GM21367 (cell line): ENCODE results near the gene TPPP.
"Not testable (repeated sequence)": the region's sequence is repeated elsewhere in the genome, so short reads cannot be mapped to it uniquely, and the experiment has no call there.

Experiments used
- ATAC-seq: cut with Tn5 transposase; IDR thresholded peaks from one replicate; pipeline ENCODE4 v1.9.1; 2021; ENCODE audit not compliant: unreplicated experiment

The TPPP gene

GRCh38 chr5:695475-695874 lies 2.3 kb upstream of the TPPP start:
- not testable (repeated sequence) for ATAC-seq

DNA sequence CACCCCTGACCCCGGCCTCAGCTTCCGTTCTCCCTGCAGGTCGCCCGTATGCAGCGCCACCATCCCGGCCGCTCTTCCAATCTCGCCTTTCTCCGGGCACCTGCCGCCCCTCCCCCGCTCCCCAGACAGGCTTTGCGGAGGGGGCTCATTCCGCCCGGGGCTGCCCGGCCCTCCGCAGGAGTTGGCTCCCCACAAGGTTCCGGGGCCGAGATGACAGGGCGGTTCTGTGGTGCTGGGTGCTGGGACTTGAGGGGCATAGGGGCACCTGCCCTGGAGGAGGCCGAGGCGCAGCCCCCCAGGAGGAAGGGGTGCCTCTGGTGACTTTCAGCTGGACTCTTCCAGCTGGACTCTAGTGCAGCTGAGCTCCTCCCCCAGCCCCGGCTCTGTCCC lies 885 bp upstream of the TPPP start:
- ATAC-seq: not testable (repeated sequence)

DNA sequence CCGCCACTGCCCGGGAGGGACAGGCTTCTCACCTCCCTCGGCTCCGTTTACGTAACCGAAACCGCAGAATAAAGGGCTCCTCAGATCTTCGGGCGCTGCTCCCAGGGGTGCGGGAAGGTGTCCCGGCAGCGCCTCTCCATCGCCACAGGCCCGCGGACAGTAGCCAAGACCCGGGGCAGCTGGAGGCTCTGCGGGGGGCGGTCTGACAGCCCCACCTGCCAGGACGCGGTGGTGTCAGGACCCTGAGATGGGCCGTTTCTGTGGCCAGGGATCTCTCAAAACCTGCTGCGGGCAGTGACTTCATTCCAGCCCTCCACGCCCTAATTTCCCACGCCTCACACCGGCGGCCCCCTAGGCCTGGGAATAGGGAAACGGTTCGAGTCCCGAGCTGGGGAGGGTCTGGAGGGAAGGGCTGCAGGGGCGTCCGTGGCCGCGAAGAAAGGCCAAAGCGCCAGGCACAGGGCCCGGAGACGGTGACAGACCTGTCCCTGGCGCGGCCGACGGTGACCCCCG lies 567 bp downstream of the TPPP start:
- not testable (repeated sequence) for ATAC-seq

DNA sequence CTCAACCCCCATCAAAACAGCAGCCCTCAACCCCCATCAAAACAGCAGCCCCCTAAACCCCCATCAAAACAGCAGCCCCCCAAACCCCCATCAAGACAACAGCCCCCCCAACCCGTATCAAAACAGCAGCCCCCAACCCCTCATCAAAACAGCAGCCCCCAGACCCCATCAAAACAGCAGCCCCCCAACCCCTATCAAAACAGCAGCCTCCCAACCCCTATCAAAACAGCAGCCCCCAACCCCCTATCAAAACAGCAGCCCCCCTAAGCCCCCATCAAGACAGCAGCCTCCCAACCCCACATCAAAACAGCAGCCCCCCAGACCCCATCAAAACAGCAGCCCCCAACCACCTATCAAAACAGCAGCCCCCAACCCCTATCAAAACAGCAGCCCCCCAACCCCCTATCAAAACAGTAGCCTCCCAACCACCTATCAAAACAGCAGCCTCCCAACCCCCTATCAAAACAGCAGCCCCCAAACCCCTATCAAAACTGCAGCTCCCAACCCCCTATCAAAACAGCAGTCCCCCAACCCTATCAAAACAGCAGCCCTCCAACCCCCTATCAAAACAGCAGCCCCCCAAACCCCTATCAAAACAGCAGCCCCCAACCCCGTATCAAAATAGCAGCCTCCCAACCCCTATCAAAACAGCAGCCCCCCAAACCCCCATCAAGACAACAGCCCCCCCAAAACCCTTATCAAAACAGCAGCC lies 1.2 kb downstream of the TPPP start:
- ATAC-seq: no peak

GRCh38 chr5:691049-691448 lies 2.1 kb downstream of the TPPP start:
- not testable (repeated sequence) for ATAC-seq

- not testable (repeated sequence) for ATAC-seq
Measured at GRCh38 chr5:690293-690692, 2.9 kb downstream of the TPPP start.

DNA sequence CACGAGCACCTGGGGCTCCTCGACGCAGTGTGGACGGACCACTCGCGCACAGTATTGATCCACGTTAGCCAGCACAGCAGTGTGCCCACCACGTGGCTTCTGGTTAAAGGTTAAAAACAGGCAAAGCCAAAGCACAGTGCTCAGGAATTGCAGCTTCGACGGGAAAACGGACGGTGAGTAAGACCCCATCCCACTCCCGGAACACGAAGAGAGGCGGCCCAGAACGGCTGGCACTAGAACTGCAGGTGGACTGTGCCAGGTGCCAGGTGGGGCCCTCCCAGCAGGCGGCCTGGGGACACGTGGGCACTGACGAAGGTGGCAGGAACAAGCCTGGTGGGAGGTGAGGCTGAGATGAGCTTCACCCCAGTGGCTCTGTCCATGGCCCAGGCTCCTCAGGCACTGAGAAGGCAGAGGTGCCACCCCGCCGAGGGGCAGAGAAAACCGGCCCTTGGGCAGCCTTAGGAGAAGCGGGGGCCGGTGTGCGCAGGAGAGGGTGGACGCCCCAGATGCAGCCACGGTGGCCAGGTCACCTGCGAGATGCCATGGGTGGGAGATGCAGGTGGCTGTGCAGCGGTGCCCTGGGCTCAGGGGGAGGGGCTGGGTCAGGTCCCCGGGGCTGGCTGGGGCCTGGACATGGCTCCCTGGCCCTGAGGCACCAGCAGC lies 4.7 kb downstream of the TPPP start:
- ATAC-seq: not testable (repeated sequence)

DNA sequence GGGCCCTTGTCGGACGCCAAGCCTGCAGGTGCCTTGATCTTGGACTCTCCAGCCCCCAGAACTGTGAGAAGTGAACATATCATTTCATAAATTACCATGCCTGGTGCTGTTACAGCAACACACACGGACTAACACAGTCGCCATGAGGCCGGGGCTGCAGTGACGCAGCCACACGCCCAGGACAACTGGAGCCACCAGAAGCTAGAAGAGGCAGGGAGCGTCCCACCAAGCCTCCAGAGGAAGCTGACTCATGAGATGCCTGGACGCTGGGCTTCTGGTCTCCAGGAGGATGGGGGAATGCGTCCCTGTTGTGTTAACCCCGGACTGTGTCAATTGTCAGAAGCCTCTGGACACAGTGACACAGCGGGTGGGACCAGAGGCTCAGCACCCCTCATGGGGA lies 6.2 kb downstream of the TPPP start:
- ATAC-seq: not testable (repeated sequence)

GRCh38 chr5:686172-686523 lies 7.0 kb downstream of the TPPP start:
- not testable (repeated sequence) for ATAC-seq

GRCh38 chr5:685262-686171 lies 7.6 kb downstream of the TPPP start:
- ATAC-seq: no peak

- no peak for ATAC-seq
Measured at GRCh38 chr5:684751-685216, 8.4 kb downstream of the TPPP start.

DNA sequence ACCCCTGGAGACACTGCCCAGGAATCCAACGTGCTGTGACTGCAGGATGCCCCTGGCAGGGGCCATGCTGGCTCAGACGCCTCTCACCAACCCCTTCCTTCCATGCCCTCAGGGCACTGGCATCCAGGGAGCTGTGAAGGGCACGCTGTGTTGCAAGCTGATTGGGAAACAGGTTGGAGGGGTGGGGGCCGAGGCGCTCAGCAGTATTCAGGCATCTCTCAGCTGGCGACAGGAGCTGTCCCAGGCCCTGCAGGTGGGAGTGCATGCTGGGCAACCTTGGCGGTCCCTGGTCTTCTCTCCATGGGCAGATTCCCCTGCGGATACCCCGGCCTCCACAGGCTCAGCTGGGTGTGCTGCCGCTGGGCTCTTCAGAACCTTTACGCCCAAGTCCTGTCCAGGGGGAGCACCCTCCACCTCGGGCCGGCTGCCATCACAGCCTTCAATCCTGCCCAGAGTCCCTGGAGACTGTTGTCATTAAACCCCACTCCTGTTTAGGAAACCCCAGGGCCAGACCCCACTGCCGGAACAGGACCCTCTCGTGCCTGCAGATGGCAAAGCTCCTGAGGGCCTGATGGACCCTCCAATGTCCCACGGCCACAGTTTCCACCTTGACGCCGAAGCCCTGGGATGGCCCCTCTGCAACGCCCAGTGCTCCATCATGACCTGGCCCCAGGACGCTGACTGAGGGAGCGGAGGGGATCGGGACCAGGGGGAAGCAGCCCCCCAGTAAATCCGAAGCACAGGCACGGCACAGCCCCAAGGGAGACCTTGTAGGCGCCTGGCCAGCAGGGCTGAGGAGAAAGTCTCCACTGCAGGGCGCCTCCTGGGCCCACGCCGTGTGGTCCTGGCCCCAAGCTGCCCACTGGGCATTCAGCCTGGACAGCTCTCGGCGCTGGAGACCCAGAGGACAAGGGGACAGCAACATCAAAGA lies 9.3 kb downstream of the TPPP start:
- no peak for ATAC-seq

DNA sequence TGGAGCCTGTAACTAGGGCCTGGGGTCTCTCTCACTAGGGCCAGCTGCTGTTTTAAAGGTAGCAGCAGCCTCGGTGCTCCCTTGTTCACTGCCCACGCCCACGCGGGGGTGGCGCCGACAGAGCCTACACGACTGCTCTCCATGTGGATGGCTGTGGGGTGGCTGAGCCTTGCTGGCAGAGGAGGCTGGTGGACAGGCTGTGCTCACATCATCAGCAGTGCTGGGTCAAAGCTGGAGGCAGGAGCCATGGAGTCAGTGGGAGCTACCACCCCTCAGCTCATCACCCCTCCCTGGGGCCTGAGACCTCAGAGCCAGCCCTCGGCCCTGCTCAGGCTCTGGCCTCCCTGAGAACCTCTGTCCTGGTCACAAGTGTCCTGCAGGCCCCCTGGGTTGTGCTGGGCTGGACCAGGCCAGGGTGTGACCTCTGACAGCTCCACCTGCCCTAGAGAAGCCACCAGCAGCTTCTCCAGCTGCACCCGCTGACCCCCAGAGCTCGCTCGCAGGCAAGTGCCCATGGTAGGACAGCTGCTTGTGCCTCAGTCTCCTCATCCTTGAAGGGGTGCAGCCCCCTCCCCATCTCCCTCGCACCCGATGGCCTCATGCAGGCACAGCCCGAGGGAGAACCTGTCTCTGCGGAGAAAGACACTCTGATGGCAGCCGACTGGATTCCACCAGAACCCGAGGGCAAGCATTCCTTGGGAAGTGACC lies 10.3 kb downstream of the TPPP start:
- not testable (repeated sequence) for ATAC-seq

- ATAC-seq: not testable (repeated sequence)
Measured at GRCh38 chr5:682216-682615, 10.9 kb downstream of the TPPP start.

- ATAC-seq: not testable (repeated sequence)
Measured at GRCh38 chr5:681317-682191, 11.6 kb downstream of the TPPP start.

DNA sequence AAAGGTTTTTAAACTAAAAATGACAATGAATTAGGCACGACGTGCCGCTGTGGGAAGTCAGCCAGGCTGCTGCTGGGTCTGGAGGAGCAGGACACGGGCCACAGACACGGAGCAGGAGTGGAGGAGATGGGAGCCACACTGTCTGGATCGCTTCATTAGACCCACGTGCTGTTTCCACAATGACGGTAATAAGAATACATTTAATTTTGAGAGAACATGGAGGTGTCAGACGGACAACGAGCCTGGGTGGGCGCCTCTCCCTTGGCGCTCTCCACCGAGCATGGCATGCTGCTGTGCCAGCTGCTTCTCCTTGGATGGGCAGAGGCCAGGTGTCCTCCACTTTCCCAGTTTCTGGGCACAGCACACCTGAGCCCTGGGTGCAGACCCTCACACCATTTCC lies 12.3 kb downstream of the TPPP start:
- ATAC-seq: not testable (repeated sequence)

DNA sequence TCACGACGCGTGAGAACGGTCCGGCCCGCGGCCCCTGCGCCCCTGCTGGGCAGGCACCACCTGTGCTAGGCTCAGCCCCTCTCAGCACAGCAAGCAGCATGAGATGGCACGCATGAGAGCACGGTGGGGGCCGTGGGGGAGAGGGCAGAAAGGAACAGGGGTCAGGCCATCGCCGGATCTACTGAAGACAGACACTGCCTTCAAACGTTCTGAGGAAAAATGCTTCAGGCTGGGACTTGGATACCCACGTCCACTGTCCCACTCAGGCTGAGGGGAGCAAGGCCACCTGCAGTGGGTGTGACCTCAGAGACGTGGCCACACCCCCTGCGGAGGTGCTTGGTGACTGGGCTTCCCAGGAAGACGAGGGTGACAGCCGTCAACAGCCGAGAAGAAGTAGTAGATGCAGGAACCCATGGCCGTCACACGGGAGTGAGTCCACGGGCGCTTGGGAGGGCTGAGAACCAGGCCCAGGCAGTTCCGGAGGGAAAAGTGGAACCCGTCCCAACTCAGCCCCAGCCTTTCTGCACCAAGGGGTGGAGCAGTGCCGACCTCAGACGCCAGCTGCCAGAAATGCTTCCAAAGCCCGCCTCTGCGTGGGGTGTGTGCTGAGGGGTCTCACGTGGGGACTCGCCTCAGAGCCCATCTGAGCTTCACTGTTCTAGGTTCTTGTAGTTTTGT lies 12.9 kb downstream of the TPPP start:
- not testable (repeated sequence) for ATAC-seq
